GM12874 (cell line): ENCODE measurements around the gene MRPL2.

ENCODE experiments used
- CTCF ChIP-seq: IDR thresholded peaks from 2 replicates; pipeline ENCODE4 v1.5.1; 2011; ENCODE audit warnings: low read depth, mild to moderate bottlenecking, control low read depth, low read length, moderate library complexity; ENCODE audit not compliant: insufficient read depth

Gene MRPL2

GRCh38 chr6:43097098-43097489 lies 37.9 kb upstream of the MRPL2 start:
- no peak for TF ChIP-seq CTCF

GRCh38 chr6:43096451-43097097 lies 37.3 kb upstream of the MRPL2 start:
- no peak for TF ChIP-seq CTCF

GRCh38 chr6:43095939-43096338 lies 36.7 kb upstream of the MRPL2 start:
- TF ChIP-seq CTCF: no peak

- TF ChIP-seq CTCF: no peak
These were observed 34.4 kb upstream of the MRPL2 start for GRCh38 chr6:43093436-43094289.

GRCh38 chr6:43092635-43093034 lies 33.4 kb upstream of the MRPL2 start:
- TF ChIP-seq CTCF: no peak

GRCh38 chr6:43091436-43091991 lies 32.3 kb upstream of the MRPL2 start:
- TF ChIP-seq CTCF: no peak

- no peak for TF ChIP-seq CTCF
These were observed 31.8 kb upstream of the MRPL2 start for GRCh38 chr6:43091020-43091419.
